GM19193 (cell line): ENCODE measurements around the gene IFNA1.

Source experiments
- POLR2A ChIP-seq: IDR thresholded peaks from 4 replicates; pipeline ENCODE4 v1.6.1; 2011; ENCODE audit not compliant: insufficient read depth, insufficient read length; ENCODE audit errors: extremely low read depth

IFNA1 gene

DNA sequence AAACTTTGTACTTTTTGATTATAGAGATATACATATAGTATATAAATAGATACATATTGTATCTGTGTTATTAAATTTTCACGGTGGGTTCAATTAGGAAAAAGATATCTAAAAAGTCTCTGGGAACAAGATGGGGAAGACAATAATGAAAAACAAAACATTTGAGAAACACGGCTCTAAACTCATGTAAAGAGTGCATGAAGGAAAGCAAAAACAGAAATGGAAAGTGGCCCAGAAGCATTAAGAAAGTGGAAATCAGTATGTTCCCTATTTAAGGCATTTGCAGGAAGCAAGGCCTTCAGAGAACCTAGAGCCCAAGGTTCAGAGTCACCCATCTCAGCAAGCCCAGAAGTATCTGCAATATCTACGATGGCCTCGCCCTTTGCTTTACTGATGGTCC, at the start of gene IFNA1:
IFNA1 (plus strand) TSS at position 301 of the 400 bp plus-strand sequence; CDS start at position 370, 69 bp downstream.
- no peak for TF ChIP-seq POLR2A

DNA sequence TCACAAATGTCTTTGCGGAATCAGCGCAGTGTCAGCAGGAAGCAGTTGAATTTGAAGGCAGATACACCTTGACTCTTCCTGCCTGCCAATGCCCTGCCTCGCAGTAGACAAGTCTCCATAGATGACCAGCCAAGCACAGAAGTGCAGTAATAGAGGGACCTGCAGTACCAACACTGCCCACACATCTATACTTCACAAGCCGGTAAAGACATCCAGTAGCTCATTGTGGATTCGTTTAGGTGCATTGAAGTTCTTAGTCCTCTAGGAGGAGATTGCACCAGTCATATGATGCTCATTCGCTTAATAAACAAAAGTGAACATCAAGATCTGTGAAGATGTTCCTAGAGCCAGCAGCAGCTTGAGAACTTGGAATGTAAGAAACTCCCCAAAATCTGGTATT, 48.0 kb upstream of the IFNA1 start:
- no peak for TF ChIP-seq POLR2A

DNA sequence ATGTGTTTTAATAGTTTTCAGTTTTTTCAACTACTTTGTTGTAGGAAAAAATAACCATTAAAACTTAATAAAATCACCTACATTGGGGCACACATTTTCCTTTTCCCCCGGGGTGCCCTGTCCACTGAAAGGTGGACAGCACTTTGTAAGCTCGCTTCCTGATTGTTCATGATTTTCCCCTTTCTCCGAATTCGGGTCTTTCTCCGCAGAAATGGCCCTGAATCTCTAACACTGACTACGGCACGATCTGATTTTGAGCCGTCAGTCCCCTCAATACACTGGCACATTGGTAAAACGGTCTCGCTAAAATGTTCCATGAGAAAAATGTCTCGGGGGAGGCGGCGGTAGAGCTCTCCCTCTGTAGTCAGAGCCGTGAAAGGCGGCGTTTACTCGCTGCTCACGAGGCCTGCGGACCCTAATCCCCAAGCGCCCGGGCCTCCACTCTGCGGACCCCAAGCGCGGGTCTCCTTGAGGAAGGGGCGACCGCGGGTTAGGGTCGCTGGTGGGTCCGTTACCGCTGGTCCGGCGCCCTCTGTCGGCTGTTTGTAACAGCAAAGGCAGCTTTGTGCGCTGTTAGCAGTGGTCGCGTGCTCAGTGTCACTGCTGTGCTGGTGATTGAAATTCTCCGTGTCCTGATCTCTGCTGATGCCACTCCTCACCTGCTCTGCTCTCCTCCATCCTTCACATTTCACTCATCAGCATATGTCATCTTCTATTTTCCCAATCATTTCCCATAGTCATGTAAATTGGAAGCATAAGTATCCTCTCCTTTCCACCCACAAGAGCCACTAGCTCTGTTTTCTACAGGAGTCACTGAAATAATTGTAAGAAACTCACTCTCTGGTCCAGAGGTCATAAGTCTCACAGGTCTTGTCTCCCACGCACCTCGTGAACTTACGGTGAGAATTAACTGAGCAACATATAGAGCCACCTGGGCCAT, 44.2 kb upstream of the IFNA1 start:
- TF ChIP-seq POLR2A: no peak

- TF ChIP-seq POLR2A: no peak
Observed at GRCh38 chr9:21398955-21399489, 41.2 kb upstream of the IFNA1 start.

- no peak for TF ChIP-seq POLR2A
Observed at GRCh38 chr9:21399956-21400355, 40.3 kb upstream of the IFNA1 start.

- TF ChIP-seq POLR2A: no peak
Observed at GRCh38 chr9:21402386-21403251, 37.6 kb upstream of the IFNA1 start.

GRCh38 chr9:21404146-21404545, 36.1 kb upstream of the IFNA1 start:
- TF ChIP-seq POLR2A: no peak

GRCh38 chr9:21408817-21409216, 31.4 kb upstream of the IFNA1 start, which contains the start of gene IFNA8:
Gene IFNA8 (plus strand): TSS chr9:21409117. CDS start chr9:21409177, 60 bp downstream.
- no peak for TF ChIP-seq POLR2A

- TF ChIP-seq POLR2A: no peak
Observed at GRCh38 chr9:21412107-21412506, 28.1 kb upstream of the IFNA1 start.

- no peak for TF ChIP-seq POLR2A
Observed at GRCh38 chr9:21413151-21413550, 27.1 kb upstream of the IFNA1 start.

DNA sequence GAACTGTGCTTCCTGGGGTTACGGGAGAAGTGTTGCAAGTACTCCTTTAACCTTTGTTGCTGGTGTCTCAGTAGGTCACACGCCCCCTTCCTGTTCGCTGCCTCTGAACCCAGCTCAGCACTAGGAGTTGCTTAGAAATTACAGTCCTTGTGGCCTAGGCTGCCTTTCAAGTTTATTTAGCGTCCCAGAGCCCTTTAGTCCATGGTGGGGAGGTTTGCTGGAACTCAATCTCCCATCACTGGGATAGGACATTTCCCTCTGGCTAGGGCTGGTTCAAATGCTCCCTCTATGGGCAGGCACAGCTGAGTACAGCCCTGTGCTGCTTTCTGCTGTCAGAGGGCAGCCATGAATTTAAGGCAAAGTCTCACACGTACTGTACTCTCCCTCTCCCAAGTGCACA, 26.6 kb upstream of the IFNA1 start:
- no peak for TF ChIP-seq POLR2A

GRCh38 chr9:21414220-21414940, 25.9 kb upstream of the IFNA1 start:
- TF ChIP-seq POLR2A: no peak

DNA sequence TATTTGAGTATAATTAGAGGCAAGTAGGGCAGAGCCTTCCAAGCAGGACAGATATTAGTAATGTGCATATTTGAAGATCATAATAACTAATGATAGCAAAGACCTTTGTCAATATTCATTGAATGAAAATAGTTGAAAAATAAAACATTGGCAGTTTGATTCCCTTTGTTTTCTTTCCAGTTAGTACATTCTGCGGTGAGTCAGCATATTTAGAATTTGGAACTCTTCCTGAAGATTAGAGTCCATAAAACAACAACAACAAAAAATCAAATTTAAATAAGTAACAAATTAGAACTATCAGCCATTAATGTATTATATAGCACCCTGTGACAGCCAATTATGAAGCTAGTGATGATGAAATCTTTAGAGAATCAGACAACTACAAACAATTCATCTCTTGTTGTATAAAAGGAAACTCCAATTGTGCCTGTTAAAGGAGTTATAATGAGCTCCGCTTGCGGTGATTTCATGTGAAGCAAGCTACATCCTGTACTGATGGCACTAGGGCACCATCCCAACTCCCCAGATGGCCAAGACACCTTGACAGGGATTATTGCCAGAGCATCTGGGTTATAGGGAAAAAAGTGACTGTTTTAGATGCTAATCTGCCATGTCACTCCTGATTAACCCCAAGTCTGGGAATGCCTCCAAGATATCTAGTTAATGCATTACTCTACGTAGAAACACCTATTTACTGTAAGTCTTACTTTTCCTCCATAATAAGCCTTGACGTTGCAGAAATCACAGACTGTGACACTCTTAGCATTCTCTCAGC, 24.6 kb upstream of the IFNA1 start:
- no peak for TF ChIP-seq POLR2A

DNA sequence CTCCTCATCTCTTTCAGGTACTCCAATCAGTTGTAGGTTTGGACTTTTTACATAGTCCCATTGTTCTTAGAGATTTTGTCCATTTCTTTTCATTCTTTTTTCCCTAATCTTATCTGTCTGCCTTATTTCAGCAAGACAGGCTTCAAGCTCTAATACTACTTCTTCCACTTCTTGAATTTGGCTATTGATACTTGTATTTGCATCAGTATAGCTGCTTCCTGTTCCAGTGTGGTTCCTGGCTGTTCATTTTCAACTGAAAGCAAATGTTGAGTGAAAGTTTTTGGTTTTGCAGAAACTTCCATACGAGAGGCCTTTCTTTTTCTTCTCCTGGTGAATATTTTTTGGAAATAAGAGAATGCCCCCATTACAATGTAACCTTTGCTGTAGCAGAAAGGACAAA, 12.0 kb upstream of the IFNA1 start:
- no peak for TF ChIP-seq POLR2A
